PC-9 (cell line): ENCODE data around the gene MRLN.
"Not testable (repeated sequence)": the region's sequence is repeated elsewhere in the genome, so short reads cannot be mapped to it uniquely, and the experiment has no call there.

ENCODE experiments used
- EZH2 ChIP-seq: fragments of 200-600 bp; sonication (generic); IDR thresholded peaks from 2 replicates; pipeline ENCODE4 v1.8.0; 2017; ENCODE audit warnings: antibody characterized with exemption, low read depth
- TF ChIP-seq, protein P1 (sequence below): fragments of 200-600 bp; sonication (generic); conservative IDR thresholded peaks from 2 replicates; pipeline ENCODE4 v1.6.1; 2017; ENCODE audit warnings: mixed run types, antibody characterized with exemption, mild to moderate bottlenecking, moderate library complexity

DNA sequence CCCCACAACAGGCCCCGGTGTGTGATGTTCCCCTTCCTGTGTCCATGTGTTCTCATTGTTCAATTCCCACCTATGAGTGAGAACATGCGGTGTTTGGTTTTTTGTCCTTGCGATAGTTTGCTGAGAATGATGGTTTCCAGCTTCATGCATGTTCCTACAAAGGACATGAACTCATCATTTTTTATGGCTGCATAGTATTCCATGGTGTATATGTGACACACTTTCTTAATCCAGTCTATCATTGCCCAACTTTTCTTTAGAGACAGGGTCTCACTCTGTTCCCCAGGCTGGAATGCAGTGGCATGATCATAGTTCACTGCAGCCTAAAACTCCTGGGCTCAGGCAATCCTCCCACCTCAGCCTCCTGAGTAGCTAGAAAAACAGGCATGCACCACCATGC is 32.2 kb upstream of the MRLN start:
- TF ChIP-seq, protein P1, sequence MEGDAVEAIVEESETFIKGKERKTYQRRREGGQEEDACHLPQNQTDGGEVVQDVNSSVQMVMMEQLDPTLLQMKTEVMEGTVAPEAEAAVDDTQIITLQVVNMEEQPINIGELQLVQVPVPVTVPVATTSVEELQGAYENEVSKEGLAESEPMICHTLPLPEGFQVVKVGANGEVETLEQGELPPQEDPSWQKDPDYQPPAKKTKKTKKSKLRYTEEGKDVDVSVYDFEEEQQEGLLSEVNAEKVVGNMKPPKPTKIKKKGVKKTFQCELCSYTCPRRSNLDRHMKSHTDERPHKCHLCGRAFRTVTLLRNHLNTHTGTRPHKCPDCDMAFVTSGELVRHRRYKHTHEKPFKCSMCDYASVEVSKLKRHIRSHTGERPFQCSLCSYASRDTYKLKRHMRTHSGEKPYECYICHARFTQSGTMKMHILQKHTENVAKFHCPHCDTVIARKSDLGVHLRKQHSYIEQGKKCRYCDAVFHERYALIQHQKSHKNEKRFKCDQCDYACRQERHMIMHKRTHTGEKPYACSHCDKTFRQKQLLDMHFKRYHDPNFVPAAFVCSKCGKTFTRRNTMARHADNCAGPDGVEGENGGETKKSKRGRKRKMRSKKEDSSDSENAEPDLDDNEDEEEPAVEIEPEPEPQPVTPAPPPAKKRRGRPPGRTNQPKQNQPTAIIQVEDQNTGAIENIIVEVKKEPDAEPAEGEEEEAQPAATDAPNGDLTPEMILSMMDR, result not testable (repeated sequence)
- not testable (repeated sequence) for TF ChIP-seq EZH2
